HepG2 (cell line): ENCODE measurements around the gene EFCAB11. TPM values are rescaled to one million over a fixed set of nuclear protein-coding genes. Genes with fewer than 3 reads are reported as not detected.

Experiments
- TAF1 ChIP-seq: sonication (generic); formaldehyde crosslinking; IDR thresholded peaks from 2 replicates; pipeline ENCODE4 v1.4.0; 2020; ENCODE audit warnings: missing genetic modification reagents
- ZSCAN21 ChIP-seq: sonication (generic); formaldehyde crosslinking; IDR thresholded peaks from 2 replicates; pipeline ENCODE4 v1.8.0; 2022; ENCODE audit warnings: mild to moderate bottlenecking, missing genetic modification reagents, moderate library complexity, borderline replicate concordance
- polyA plus RNA-seq, 8 experiments: library from polyadenylated mRNA; depleted of rRNA in 3 of 8; stranded (reverse) in 7 of 8; unstranded in 1 of 8; fragments of >200 nt; fragmentation: Illumina TruSeq in 4 of 8; extraction: Trizol in 4 of 8; gene quantifications; 2 replicates each; pipeline versions ENCODE4 v1.2.1 to v1.2.3, GENCODE V29; 2011 to 2016; ENCODE audit warnings: low read depth in 4 of 8, missing spikeins in 1 of 8, mixed read lengths in 1 of 8; ENCODE audit not compliant: insufficient read depth in 1 of 8
- total RNA-seq, 5 experiments: library from RNA; depleted of rRNA; stranded (reverse); fragments of >200 nt; fragmentation: Illumina TruSeq; extraction: Trizol; gene quantifications; 2 replicates each; pipeline ENCODE4 v1.2.3, GENCODE V29; 2016; ENCODE audit warnings: low read depth in 1 of 5
- TF ChIP-seq, protein P1 (sequence below): sonication (generic); formaldehyde crosslinking; IDR thresholded peaks from 2 replicates; pipeline ENCODE4 v1.8.0; 2022; ENCODE audit warnings: mild to moderate bottlenecking, missing genetic modification reagents
- TF ChIP-seq, protein P2 (sequence below), 2 experiments: fragments of 450-650 bp in 1 of 2; sonication (generic) in 1 of 2; formaldehyde crosslinking in 1 of 2; IDR thresholded peaks; 2 replicates each; pipeline versions ENCODE4 v1.6.1 to v1.8.0; 2016 to 2022; ENCODE audit warnings: antibody characterized with exemption in 1 of 2, mild to moderate bottlenecking in 1 of 2, missing genetic modification reagents in 1 of 2
- TF ChIP-seq, protein P3 (sequence below): sonication (generic); formaldehyde crosslinking; IDR thresholded peaks from 2 replicates; pipeline ENCODE4 v1.4.0; 2020; ENCODE audit warnings: missing genetic modification reagents
- TF ChIP-seq, protein P4 (sequence below): sonication (generic); formaldehyde crosslinking; IDR thresholded peaks from 2 replicates; pipeline ENCODE4 v1.4.0; 2020; ENCODE audit warnings: missing genetic modification reagents

EFCAB11 gene
- total and polyA plus RNA-seq, 2 of the 13 experiments (the other 11 are each of a cell fraction or from before 2014, with no cell fraction given), result 8.2 to 31.5 TPM

DNA sequence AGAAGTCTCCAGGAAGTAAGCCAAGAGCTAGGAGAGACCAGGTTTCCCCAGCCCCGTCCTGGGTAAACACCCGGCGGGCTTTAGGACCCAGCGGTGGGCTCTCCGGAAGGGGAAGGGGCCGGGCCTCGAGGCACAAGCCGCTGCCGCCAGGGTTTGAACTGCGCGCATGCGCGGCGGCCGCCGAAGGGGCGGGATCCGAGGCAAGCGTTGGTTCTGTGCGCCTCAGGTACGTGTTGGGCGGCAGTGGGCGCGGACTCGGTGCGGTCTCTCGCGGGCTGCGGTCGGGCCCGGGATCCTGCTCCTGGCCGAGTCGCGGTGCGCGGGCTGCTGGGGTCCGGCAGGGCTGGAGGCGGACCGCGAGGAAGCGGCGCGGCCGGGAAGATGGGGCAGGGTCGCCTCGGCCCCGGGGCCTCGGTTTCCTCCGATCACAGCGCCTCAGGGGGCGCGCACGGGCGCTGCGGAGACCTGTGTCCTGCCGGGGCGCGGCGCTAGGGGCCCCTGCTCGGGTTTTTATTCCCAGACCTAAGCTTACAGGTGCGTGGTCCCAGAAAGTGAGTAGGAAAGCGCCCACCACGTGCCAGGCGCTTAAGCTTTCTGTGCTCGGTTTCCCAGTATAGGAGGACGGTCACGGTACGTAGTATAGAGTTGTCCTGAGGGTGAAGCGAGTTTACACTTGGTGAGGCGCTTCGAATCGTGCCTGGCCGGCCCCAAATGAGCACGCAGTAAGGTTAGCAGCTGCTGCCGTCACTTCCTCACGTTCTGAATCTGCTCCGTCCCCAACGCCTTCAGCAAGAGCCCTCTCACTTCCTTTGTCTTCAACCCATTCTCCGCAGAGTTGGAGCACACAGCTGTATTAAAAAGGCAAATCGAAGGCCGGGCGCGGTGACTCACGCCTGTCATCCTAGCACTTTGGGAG lies 1.5 kb upstream of the EFCAB11 start, which contains the start of gene TDP1 (continued):
- TF ChIP-seq, protein P1, sequence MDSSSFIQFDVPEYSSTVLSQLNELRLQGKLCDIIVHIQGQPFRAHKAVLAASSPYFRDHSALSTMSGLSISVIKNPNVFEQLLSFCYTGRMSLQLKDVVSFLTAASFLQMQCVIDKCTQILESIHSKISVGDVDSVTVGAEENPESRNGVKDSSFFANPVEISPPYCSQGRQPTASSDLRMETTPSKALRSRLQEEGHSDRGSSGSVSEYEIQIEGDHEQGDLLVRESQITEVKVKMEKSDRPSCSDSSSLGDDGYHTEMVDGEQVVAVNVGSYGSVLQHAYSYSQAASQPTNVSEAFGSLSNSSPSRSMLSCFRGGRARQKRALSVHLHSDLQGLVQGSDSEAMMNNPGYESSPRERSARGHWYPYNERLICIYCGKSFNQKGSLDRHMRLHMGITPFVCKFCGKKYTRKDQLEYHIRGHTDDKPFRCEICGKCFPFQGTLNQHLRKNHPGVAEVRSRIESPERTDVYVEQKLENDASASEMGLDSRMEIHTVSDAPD (CRISPR knock-in tag), result 0 out of 2 replicates have a peak, but pooled peaks have one; percentile 34
- TF ChIP-seq, protein P2, sequence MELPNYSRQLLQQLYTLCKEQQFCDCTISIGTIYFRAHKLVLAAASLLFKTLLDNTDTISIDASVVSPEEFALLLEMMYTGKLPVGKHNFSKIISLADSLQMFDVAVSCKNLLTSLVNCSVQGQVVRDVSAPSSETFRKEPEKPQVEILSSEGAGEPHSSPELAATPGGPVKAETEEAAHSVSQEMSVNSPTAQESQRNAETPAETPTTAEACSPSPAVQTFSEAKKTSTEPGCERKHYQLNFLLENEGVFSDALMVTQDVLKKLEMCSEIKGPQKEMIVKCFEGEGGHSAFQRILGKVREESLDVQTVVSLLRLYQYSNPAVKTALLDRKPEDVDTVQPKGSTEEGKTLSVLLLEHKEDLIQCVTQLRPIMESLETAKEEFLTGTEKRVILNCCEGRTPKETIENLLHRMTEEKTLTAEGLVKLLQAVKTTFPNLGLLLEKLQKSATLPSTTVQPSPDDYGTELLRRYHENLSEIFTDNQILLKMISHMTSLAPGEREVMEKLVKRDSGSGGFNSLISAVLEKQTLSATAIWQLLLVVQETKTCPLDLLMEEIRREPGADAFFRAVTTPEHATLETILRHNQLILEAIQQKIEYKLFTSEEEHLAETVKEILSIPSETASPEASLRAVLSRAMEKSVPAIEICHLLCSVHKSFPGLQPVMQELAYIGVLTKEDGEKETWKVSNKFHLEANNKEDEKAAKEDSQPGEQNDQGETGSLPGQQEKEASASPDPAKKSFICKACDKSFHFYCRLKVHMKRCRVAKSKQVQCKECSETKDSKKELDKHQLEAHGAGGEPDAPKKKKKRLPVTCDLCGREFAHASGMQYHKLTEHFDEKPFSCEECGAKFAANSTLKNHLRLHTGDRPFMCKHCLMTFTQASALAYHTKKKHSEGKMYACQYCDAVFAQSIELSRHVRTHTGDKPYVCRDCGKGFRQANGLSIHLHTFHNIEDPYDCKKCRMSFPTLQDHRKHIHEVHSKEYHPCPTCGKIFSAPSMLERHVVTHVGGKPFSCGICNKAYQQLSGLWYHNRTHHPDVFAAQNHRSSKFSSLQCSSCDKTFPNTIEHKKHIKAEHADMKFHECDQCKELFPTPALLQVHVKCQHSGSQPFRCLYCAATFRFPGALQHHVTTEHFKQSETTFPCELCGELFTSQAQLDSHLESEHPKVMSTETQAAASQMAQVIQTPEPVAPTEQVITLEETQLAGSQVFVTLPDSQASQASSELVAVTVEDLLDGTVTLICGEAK (IDR thresholded peaks at IDR 0.05), result no peak
- TF ChIP-seq, protein P2 (CRISPR knock-in tag; IDR thresholded peaks at IDR 0.05), result no peak
- peak; percentile 52; the same call in 1 of the 2 replicates for TF ChIP-seq ZSCAN21 (CRISPR knock-in tag)
- TF ChIP-seq, protein P3, sequence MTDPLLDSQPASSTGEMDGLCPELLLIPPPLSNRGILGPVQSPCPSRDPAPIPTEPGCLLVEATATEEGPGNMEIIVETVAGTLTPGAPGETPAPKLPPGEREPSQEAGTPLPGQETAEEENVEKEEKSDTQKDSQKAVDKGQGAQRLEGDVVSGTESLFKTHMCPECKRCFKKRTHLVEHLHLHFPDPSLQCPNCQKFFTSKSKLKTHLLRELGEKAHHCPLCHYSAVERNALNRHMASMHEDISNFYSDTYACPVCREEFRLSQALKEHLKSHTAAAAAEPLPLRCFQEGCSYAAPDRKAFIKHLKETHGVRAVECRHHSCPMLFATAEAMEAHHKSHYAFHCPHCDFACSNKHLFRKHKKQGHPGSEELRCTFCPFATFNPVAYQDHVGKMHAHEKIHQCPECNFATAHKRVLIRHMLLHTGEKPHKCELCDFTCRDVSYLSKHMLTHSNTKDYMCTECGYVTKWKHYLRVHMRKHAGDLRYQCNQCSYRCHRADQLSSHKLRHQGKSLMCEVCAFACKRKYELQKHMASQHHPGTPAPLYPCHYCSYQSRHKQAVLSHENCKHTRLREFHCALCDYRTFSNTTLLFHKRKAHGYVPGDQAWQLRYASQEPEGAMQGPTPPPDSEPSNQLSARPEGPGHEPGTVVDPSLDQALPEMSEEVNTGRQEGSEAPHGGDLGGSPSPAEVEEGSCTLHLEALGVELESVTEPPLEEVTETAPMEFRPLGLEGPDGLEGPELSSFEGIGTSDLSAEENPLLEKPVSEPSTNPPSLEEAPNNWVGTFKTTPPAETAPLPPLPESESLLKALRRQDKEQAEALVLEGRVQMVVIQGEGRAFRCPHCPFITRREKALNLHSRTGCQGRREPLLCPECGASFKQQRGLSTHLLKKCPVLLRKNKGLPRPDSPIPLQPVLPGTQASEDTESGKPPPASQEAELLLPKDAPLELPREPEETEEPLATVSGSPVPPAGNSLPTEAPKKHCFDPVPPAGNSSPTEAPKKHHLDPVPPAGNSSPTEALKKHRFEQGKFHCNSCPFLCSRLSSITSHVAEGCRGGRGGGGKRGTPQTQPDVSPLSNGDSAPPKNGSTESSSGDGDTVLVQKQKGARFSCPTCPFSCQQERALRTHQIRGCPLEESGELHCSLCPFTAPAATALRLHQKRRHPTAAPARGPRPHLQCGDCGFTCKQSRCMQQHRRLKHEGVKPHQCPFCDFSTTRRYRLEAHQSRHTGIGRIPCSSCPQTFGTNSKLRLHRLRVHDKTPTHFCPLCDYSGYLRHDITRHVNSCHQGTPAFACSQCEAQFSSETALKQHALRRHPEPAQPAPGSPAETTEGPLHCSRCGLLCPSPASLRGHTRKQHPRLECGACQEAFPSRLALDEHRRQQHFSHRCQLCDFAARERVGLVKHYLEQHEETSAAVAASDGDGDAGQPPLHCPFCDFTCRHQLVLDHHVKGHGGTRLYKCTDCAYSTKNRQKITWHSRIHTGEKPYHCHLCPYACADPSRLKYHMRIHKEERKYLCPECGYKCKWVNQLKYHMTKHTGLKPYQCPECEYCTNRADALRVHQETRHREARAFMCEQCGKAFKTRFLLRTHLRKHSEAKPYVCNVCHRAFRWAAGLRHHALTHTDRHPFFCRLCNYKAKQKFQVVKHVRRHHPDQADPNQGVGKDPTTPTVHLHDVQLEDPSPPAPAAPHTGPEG, result peak; percentile 96
- TF ChIP-seq TAF1 (CRISPR knock-in tag), result peak; percentile 79
- TF ChIP-seq, protein P4, sequence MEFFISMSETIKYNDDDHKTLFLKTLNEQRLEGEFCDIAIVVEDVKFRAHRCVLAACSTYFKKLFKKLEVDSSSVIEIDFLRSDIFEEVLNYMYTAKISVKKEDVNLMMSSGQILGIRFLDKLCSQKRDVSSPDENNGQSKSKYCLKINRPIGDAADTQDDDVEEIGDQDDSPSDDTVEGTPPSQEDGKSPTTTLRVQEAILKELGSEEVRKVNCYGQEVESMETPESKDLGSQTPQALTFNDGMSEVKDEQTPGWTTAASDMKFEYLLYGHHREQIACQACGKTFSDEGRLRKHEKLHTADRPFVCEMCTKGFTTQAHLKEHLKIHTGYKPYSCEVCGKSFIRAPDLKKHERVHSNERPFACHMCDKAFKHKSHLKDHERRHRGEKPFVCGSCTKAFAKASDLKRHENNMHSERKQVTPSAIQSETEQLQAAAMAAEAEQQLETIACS, result peak; percentile 72; the same call in 1 of the 2 replicates
